T-helper 2 cell treated with Interferon-gamma antibody and Interleukin-4, amounts not matched to agents 100 ng/mL and 5 ng/mL, for 36 hours (primary cell): ENCODE data around the gene EDA. TPM values are rescaled to one million over a fixed set of nuclear protein-coding genes. Genes with fewer than 3 reads are reported as not detected.
"Not testable (repeated sequence)": the region's sequence is repeated elsewhere in the genome, so short reads cannot be mapped to it uniquely, and the experiment has no call there.

Experiments used
- intact Hi-C: fragments of 100-400 bp; cut with micrococcal nuclease; formaldehyde crosslinking; loops from one replicate; pipeline ENCODE4 v1.15.1; 2023
- total RNA-seq: library from RNA; stranded (reverse); gene quantifications from 2 replicates; pipeline ENCODE4 v1.2.3, GENCODE V29; 2022

Gene EDA
- total RNA-seq, 1 donor from 2014 or later, result 0.25 TPM

DNA sequence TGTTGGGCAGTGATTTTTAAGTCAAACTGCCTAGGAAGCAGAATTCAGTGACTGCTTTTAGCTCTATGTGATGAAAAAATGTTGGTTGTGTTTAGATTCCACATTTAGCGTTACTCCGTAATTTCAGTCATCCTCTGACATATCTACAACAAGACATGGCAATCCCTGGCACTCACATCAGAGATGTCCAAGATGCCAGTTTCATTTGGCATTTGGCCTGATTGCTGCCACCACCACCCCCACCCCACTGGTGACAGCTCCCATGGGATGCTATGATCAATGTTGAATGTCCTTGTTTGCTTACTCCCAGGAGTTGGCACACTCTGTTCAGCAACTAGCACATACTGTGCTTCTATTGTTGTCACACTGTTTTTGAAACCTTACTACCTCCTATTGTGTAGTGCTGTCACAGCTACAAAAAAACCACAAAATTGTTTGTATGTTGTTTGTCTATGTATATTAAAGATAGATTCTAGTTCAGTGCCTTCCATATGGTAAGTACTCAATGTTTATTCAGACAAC, 332.4 kb downstream of the EDA start:
- intact Hi-C loops, result no loop called here

- intact Hi-C loops, result no loop called here
These were observed 335.8 kb downstream of the EDA start for GRCh38 chrX:69951753-69952152.

DNA sequence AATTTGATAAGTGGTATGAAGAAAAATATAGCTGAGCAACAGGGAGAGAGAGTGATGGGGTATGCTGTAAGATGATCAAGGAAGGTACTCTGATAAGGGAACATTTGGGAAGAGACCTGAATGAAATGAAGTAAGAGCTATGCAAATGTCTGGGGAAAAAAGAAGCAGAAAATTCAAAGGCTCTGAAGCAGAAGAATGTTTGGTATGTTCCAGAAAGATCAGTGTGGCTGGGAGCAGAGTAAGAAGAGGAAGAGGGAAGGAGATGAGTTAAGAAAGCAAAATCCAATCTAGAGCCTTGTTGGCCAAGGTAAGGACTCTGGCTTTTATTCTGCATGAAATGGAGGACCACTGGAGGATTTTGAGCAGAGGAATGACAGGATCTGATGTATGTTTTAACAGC, 343.8 kb downstream of the EDA start:
- intact Hi-C loops, result no loop called here

GRCh38 chrX:69961365-69962072, 345.6 kb downstream of the EDA start:
- intact Hi-C loops, result no loop called here

GRCh38 chrX:69968950-69969349, 353.0 kb downstream of the EDA start:
- intact Hi-C loops, result no loop called here

DNA sequence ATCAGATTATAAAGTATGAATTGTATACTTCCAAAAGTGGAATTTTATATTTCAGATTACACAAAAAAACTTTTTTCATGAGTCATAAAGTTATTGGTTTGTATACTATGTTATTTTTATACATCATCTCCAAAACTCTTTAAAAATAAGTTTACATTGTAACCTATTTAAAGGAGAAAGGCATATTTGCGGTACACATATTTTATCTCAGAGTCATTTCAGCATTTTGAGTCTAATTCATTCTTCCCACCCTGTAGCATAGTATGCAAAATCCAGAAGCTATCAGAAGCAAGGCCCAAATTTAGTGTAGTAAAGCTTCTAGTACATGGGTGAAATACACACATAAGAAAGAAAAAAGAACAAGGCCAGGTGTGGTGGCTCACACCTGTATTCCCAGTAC, 353.5 kb downstream of the EDA start:
- intact Hi-C loops, result no loop called here

GRCh38 chrX:69987691-69988090, 371.8 kb downstream of the EDA start:
- intact Hi-C loops, result no loop called here

- intact Hi-C loops, result no loop called here
These were observed 373.1 kb downstream of the EDA start for GRCh38 chrX:69988955-69989394.

- intact Hi-C loops, result no loop called here
These were observed 375.8 kb downstream of the EDA start for GRCh38 chrX:69991685-69992084.

DNA sequence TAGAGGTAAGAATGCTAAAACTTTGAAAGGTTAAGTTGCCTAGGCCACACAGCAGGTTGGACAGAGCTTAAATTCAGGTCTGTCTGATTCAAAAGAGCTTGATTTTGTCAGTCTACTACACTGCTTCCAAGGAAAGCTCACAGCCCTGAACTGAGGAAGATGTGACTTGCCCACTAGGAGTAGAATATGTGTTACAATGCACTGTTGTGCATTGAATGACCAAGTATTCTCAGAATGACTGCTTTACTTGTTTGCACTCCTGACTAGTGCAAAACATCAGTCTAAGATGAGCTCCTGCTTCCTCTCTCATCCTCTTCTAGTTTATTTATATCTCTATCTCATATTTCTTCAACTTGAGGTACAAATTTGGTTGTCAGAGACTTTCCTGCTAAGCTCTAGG, 377.6 kb downstream of the EDA start:
- intact Hi-C loops, result no loop called here

GRCh38 chrX:69995362-69996112, 379.6 kb downstream of the EDA start:
- intact Hi-C loops, result no loop called here

DNA sequence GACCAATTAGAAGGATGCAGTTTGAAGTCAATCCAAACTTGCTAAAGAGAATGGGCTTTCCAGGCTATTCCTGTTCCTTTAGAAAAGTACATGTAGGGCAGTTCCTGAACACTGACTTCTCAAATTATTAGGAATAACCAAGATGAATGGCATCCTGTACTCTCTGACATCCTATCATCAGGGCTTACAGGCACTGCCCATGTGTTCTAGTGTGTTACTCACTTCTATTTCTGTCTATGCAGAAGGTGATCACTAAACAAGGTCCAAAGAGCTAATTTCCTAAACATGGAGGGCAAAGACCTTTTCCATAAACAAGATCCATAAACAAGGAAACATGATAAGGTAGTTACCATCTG, 380.2 kb downstream of the EDA start:
- intact Hi-C loops, result no loop called here

DNA sequence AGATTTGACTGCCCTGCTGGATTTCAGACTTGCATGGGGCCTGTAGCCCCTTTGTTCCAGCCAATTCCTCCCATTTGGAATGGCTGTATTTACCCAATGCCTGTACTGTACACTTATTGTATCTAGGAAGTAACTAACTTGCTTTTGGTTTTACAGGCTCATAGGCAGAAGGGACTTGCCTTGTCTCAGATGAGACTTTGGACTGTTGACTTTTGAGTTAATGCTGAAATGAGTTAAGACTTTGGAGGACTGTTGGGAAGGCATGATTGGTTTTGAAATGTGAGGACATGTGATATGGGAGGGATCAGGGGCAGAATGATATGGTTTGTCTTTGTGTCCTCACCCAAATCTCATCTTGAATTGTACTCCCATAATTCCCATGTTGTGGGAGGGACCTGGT, 382.4 kb downstream of the EDA start:
- intact Hi-C loops, result not testable (repeated sequence)

- intact Hi-C loops, result no loop called here
These were observed 385.4 kb downstream of the EDA start for GRCh38 chrX:70001269-70001668.

- intact Hi-C loops, result no loop called here
These were observed 385.9 kb downstream of the EDA start for GRCh38 chrX:70001708-70002341.

GRCh38 chrX:70007946-70008345, 392.0 kb downstream of the EDA start:
- intact Hi-C loops, result no loop called here

- intact Hi-C loops, result no loop called here
These were observed 393.1 kb downstream of the EDA start for GRCh38 chrX:70009049-70009448.

- intact Hi-C loops, result no loop called here
These were observed 394.1 kb downstream of the EDA start for GRCh38 chrX:70009970-70010369.

DNA sequence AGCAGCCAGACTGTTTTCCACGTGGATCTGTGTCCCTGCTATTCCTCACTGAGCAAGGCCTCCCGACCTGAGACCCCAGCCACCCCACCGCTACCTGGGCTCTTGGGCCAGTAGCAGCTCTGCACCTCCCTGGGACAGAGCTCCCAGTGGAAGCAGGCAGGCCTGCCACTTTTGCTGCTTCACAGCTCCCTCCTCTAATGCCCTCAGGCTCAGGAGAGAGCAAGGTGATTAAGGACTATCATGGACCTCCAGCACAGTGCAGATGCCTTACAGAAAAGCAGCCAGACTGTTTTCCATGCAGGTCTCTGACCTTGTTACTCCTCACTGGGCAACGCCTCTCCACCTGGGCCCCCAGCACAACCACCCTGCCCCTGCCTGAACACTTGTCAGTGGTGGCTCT, 396.8 kb downstream of the EDA start:
- intact Hi-C loops, result no loop called here

DNA sequence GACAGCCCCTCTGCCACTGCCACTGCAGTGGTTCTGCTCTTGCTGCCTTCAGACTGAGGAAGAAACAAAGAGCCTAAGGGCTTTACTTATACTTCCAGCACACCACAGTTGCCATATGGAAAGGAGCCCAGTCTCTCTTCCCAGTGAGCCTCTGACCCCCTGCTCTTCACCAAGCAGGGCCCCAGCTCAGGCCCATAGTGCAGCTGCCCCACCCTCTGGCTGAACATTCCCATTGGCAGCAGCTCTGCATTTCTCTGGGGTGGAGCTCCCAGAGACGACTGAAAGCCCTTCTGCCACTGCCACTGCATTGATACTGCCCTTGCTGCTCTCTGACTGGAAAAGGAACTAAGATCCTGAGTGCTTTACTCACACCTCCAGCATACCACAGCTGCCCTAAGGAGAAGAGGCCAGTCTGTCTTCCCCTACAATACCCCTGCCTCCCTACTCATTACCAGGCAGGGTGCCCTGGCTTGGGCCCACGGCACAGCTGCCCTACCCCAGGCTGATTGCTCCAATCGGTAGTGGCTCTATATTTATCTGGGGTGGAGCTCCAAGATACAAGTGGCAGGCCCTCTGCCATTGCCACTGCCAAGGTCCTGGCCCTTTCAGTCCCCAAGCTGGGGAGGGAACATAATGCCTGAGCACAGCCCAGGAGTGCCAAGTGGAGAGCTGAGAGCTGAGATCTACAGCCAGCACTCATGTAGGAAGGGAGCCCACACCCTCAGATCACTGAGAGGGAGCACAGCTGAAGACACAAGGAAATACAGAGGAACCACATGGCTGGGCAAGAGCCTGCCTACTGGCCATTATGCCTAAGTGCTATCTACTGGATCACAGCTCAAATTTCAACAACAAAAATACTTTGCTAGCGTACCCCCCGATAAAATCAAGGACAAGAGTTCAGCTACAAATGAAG, 397.8 kb downstream of the EDA start:
- intact Hi-C loops, result no loop called here

DNA sequence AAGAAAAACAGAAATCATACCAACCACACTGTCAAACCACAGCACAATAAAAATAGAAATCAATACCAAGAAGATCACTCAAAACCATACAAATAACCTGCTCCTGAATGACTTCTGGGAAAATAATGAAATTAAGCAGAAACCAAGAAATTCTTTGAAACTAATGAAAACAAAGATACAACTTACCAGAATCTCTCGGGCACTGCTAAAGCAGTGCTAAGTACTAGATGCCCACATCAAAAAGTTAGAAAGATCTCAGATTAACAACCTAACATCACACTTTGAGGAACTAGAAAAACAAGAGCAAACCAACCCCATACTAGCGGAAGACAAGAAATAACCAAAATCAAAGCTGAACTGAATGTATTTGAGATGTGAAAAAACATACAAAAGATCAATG, 400.6 kb downstream of the EDA start:
- intact Hi-C loops, result no loop called here
